ENCODE results near the gene OPHN1. TPM values are rescaled to one million over a fixed set of nuclear protein-coding genes. Genes with fewer than 3 reads are reported as not detected.
A peak's percentile ranks its signal among the peaks of the same experiment; 100 is the strongest.
"Not testable (repeated sequence)": the region's sequence is repeated elsewhere in the genome, so short reads cannot be mapped to it uniquely, and the experiment has no call there.

Gene OPHN1
- total RNA-seq, 4 donors from 2014 or later, result 6.9 to 14.0 (median 10.2) TPM

- 28 to 44% methylated on average over 3 to 4 of the region's 4 CpGs for WGBS, 2 donors (ENCODE audit: low coverage in 1 of 2)
- Histone ChIP-seq H3K27ac (no peak overlapping the region), H3K9me3 (no peaks in the 10 kb centered on the region), H3K4me3 (no peak overlapping the region), H3K36me3 (no peaks in the 10 kb centered on the region), H3K4me1 (no peaks in the 10 kb centered on the region), H3K27me3 (no peaks in the 10 kb centered on the region)
- no peak for ATAC-seq
- TF ChIP-seq POLR2A (IDR thresholded peaks at IDR 0.05) (no peak), POLR2AphosphoS5 (IDR thresholded peaks at IDR 0.05) (no peak), EP300 (IDR thresholded peaks at IDR 0.05) (no peak), CTCF (IDR thresholded peaks at IDR 0.05) (no peak)
Observed at GRCh38 chrX:68332201-68332731, 101.0 kb downstream of the OPHN1 start.

DNA sequence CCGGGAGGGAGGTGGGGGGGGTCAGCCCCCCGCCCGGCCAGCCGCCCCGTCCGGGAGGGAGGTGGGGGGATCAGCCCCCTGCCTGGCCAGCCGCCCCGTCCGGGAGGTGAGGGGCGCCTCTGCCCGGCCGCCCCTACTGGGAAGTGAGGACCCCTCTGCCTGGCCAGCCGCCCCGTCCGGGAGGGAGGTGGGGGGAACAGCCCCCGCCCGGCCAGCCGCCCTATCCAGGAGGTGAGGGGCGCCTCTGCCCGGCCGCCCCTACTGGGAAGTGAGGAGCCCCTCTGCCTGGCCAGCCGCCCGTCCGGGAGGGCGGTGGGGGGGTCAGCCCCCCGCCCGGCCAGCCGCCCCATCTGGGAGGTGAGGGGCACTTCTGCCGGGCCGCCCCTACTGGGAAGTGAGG lies 106.5 kb downstream of the OPHN1 start:
- WGBS, 2 donors (ENCODE audit: low coverage in 1 of 2), result no CpG with 5 or more reads among the region's 30 CpGs
- not testable (repeated sequence) for H3K4me3 ChIP-seq, H3K4me1 ChIP-seq, H3K9me3 ChIP-seq, ATAC-seq, H3K27ac ChIP-seq, H3K36me3 ChIP-seq, H3K27me3 ChIP-seq

DNA sequence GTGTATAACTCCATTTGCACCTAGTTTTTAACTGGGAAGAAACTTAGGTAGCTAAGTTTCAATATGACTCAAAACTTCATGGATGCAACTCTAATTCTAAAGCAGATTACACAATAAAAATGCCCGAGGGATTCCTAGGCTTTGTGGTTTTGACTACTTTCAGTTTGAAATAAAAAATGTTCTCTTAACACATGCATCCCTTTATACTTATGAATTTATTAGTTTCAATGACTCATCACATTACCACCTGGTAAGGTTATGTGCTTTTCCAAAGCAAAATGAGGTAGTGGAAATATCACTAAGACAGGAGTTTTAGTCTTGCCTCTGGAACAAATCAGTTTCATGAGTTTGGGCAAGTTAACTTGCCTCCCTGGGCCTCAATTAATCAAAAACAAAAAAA lies 125.5 kb downstream of the OPHN1 start:
- ATAC-seq, result peak; percentile 55
- H3K9me3 ChIP-seq, result no peaks in the 10 kb centered on the region
- no peaks in the 10 kb centered on the region for H3K27me3 ChIP-seq
- no peaks in the 10 kb centered on the region for H3K36me3 ChIP-seq
- TF ChIP-seq CTCF (IDR thresholded peaks at IDR 0.05), result no peak
- no peak for TF ChIP-seq POLR2AphosphoS5 (IDR thresholded peaks at IDR 0.05)
- TF ChIP-seq EP300 (IDR thresholded peaks at IDR 0.05), result no peak
- no peak for TF ChIP-seq POLR2A (IDR thresholded peaks at IDR 0.05)
- no peaks in the 10 kb centered on the region for H3K4me1 ChIP-seq
- no peak overlapping the region for H3K27ac ChIP-seq
- WGBS, 2 donors (ENCODE audit: low coverage in 1 of 2), result 23 to 40% methylated on average over 1 of the region's 1 CpG
- H3K4me3 ChIP-seq, result no peak overlapping the region

DNA sequence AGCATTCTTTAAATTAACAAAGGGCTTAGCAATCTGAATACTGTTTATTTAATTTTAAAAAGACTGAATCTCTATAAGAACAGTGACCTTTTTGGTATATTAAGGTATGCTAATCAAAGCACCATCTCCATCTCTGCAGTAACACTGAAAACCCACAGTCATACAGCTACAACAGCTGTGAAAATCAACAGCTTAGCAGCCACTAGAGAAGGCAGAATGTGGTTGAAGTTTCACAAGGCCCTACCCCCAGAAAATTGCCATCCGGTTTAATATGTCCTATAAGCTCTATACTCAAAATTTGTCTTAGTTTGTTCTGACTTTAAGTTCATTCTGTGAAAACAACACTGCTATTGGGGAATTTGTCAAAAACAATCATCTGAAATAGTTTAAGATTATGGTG lies 128.7 kb downstream of the OPHN1 start:
- no peak for TF ChIP-seq POLR2AphosphoS5 (IDR thresholded peaks at IDR 0.05)
- TF ChIP-seq CTCF (IDR thresholded peaks at IDR 0.05), result no peak
- no peak for TF ChIP-seq POLR2A (IDR thresholded peaks at IDR 0.05)
- no peak for TF ChIP-seq EP300 (IDR thresholded peaks at IDR 0.05)
- Histone ChIP-seq H3K27me3 (no peaks in the 10 kb centered on the region), H3K27ac (no peak overlapping the region), H3K4me1 (no peaks in the 10 kb centered on the region), H3K4me3 (no peak overlapping the region), H3K36me3 (no peaks in the 10 kb centered on the region), H3K9me3 (no peaks in the 10 kb centered on the region)
- WGBS, 2 donors (ENCODE audit: low coverage in 1 of 2), result 100% methylated on average over 1 of the region's 1 CpG; no CpG with 5 or more reads in 1 of the 2 donors
- no peak for ATAC-seq

GRCh38 chrX:68299898-68300297 lies 133.4 kb downstream of the OPHN1 start:
- Histone ChIP-seq H3K36me3 (no peaks in the 10 kb centered on the region), H3K4me3 (no peak overlapping the region), H3K27me3 (no peaks in the 10 kb centered on the region), H3K9me3 (no peaks in the 10 kb centered on the region), H3K4me1 (no peaks in the 10 kb centered on the region), H3K27ac (no peak overlapping the region)
- TF ChIP-seq POLR2AphosphoS5 (IDR thresholded peaks at IDR 0.05) (no peak), CTCF (IDR thresholded peaks at IDR 0.05) (no peak), EP300 (IDR thresholded peaks at IDR 0.05) (no peak), POLR2A (IDR thresholded peaks at IDR 0.05) (no peak)
- WGBS, 2 donors (ENCODE audit: low coverage in 1 of 2), result 83% methylated on average over 1 of the region's 2 CpGs; no CpG with 5 or more reads in 1 of the 2 donors
- ATAC-seq, result no peak

Data from gastroesophageal sphincter (tissue), 4 donors.